HG03025 (cell line): ENCODE results near the gene JAKMIP1.

Experiments
- ATAC-seq: cut with Tn5 transposase; IDR thresholded peaks from one replicate; pipeline ENCODE4 v1.9.1; 2021; ENCODE audit warnings: mild to moderate bottlenecking, moderate library complexity; ENCODE audit not compliant: unreplicated experiment, low FRiP score

The JAKMIP1 gene

DNA sequence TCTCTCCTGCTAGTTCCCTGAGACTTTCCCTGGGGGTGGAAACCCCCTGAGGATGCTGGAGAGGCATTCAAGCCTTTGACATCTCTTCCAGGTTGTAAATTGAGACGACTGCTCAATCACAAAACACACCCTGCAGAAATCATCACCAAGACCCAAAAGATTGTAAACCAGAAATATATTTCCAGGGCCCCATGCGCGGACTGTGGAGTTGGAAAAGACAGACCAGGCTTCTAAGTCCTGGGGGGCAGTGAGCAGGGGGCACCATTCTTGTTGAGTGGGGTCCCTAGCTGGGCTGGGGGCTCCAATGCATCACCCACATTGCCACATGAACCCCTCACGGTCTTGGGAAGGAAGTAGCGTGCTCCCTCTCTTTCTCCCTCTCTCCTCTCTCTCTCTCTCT lies 94.2 kb downstream of the JAKMIP1 start:
- ATAC-seq = no peak

DNA sequence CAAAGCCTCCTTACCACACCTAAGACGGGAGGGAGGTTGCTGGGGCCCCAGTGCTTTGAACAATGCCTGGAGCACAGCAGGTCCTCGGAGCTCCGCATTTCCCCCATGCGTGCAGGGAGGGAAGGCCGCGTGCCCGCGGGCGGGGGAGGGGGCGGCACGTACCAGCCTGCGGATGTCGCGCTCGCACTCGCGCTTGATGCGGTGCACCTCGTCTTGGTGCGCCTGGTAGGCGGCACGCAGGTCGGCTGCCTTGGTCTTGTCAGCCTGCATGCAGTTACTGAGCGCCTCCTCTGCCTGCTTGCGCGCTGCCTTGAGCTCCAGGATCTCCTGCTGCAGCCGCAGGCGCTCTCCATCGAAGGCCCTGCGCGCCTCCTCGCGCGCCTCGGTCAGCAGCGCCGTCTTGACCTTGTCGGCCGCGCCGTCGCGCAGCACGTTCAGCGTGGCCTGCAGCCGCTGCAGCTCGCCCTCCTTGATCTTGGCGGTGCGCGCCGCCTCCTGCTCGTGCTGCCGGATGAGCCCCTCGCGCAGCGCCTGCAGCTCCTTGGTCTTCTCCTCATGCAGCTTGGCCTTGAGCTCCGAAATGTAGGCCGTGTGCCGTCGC lies 94.9 kb downstream of the JAKMIP1 start:
- no peak for ATAC-seq

DNA sequence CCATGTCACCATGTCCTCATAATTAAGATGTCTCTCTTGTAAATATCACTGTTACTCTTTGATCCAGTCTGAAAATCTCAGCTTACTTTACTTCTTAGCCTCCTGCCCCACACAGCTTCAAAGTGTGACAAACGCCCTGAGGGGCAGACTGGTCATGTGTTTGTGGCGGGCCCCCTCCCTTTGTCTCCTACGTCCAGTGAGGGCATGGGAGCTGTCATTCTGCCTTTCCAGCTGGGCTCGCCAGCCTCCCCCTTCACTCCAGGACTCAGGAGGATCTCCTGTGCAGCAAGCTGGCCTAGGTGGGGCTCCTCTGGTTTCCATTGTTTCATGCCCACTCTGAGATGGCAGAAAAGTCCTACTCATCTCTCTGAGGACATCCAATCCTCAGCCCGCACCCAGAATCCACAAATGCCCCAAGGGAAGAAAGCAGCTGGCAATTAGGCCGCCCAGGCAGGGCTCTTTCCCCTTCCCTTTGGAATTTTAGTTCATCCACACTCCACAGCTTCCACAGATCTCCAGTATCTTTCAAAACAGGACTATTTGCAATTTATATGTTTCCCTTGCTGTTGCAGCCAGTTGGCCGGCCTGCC lies 95.7 kb downstream of the JAKMIP1 start:
- no peak for ATAC-seq

DNA sequence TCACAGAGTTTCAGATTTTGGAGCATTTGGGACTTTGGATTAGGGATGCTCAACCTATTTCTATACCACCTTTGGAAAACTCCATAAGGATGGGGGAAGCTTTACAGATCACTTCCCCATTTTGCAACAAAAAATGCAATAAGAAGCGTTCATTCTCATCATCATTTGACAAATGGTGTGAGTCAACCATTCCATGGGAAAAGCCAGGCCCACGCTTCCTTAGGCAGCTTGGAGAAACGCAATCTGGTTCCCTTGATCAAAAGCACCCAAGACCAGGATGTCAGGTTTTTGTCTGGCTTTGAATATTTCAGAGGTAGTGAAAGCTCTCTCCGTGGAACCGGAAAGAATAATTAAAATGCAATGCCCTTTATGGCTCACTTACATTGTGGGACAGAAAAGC lies 102.8 kb downstream of the JAKMIP1 start:
- no peak for ATAC-seq

DNA sequence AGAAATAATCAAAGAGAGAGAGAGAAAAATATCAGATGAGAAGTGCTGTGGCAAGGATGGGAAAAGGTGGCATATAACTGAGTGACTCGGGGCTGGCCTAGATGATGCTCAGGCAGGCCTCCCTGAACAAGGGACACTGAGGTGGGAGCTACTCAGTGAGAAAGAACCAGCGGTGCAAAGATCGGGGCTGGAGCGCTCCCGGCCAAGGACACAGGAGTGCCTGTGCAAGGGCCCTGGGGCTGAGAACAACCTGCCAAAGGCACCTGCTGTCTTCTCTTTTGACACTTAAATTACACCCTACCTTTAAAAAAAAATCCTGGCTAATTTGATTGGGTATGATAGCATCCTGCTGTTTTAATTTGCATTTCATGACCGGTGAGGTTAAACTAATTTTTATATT lies 104.5 kb downstream of the JAKMIP1 start:
- no peak for ATAC-seq

DNA sequence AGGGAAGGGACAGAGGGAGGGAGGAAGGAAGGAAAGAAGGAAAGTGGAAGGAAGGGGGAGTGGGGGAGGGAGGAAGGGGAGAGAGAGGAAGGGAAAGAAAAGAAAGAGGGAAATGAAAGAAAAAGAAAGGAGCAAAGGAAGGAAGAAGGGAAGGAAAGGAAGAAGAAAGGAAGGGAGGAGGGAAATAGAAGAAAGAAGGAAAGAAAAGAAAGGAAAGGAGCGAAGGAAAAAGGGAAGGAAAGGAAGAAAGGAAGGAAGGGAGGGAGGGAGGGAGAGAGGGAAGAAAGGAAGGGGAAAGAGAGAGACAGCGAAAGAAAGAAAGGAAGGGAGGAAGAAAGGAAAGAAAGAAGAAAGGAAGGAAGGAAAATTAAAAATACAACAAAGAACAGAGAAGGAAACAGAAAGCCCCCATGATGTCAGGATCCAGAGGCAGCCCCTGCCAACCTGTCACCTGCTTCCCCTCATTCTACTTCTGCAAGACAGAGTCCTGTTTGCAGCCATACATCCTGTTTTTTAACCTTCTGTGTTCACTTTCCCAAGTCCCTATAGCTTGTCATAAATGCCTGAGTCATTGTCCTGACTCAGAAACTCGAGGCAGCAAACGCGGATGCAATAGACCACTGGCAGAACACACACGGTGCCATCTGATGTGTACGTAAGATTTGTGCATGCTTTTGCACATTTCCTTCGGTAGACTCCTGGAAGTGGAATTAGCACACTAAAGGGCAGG lies 105.2 kb downstream of the JAKMIP1 start:
- ATAC-seq = no peak

DNA sequence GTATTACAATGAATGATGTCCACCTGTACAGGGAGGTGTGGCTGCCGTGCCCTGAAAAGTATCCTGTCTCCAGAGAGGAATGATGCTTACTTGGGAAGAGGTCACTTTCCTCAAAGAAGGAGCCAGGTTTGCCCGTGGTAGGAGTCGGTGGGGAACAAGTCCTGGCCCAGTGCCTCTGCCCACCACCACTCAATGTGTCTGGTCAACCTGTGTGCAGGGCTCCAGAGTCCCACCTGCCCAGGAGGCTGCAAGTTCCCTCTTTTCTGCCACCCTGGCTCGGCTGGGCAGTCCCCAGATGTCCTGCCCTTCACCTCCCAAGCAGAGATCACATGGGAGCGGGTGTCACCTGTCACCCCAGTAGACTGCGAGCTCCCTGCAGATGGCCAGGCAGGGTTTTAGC lies 106.7 kb downstream of the JAKMIP1 start:
- no peak for ATAC-seq

DNA sequence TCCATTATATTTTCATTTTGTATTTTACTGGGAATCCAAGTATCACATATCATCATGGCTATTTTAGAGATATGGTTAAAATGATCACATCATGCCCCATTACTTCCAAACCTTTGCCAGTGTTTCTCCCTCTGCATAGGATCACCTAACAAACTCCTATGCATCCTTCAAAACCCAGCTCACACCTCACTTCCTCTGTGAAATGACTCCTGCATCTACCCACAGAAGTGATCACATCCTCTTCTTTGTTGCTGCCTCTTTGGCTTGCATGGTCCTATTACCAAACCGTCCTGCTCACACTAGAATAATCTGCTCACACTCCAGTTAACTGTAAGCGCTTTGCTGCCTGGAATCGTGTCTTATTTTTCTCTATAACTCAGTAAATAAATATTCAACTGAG lies 107.4 kb downstream of the JAKMIP1 start:
- ATAC-seq = no peak

DNA sequence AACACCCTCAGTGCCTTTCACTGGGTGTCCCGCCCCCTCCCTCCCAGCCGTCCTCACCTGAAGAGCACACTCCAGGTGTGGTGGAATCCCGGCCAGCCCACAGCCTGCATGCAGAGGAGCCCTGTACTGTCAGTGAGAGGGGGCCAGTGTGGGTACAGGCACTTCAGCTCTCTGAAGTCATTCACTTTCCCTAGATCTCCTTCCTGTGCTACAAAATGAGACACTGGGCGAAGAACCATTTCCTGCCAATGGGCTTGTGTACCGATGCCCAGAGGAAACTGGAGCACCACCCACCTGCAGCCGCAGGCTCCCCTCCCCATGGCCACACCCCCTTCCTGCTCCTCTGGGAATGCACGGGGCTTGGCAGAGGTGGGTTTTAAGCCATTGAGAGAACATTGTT lies 108.2 kb downstream of the JAKMIP1 start:
- ATAC-seq = no peak

DNA sequence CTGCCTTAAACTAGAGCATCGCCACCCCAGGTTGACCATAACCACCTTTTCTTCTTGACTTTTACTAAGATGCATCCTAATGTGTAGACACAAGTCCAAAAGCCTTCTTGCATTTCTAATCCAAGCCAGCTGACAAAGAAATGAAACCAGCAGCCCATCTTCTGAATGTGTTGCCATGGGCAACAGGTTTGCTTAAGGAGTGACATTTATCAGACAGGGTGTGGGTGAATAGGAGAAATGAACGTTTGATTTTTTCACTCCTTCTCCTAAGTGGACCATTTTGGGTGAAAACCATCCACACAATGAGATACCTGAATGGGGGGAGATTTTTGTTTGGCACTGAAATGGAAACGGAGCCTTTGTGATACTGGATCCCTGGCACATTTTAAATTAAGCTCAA lies 109.4 kb downstream of the JAKMIP1 start:
- ATAC-seq = no peak

DNA sequence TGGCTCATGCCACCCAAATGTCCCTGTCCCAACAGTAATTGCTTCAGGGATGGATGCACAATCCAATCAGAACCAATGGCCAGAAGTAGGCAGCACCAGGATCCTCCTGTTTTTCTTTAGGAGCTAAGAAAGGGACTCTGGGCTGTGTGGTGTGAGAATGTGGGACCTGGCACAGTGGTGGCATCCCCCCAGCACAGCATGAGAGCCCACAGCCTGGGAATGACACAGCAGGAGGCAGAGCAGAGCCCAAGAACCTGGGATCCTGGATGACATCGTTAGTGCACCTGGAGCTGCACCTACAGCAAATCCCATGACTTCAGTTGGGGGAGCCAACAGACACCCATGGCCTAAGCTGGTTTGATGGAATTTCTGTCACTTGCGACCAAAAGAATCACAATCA lies 111.4 kb downstream of the JAKMIP1 start:
- ATAC-seq = no peak

DNA sequence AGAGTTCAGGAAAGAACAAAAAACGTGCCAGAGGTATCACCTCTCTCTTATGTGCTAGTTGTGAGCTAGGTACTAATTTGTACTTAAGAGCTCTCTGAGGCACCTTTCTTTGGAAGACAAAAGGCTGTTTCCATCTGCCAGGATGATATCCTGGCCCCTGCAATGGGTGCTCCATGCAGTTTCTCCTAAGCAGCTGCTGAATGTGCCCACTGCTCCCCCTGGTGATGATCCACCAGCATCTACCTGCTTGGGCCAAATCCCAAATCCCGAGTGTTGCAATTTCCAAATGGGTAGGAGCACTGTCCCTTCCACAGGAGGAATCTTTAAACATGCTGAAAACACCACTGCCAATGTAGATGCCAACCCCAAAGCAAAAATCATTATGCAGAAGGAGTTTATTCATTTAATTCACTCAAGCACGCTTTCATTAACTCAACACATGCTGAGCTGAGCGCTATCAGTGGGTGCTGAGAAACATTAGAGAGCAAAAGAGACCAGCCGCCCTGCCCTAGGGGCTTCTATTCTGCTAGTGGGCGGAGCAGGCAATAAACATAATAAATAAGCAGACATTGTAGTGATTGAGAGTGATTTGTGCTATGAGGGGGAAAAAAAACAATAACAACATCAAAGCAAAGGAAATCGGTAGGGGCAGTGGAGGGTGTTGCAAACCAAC lies 112.5 kb downstream of the JAKMIP1 start:
- no peak for ATAC-seq

DNA sequence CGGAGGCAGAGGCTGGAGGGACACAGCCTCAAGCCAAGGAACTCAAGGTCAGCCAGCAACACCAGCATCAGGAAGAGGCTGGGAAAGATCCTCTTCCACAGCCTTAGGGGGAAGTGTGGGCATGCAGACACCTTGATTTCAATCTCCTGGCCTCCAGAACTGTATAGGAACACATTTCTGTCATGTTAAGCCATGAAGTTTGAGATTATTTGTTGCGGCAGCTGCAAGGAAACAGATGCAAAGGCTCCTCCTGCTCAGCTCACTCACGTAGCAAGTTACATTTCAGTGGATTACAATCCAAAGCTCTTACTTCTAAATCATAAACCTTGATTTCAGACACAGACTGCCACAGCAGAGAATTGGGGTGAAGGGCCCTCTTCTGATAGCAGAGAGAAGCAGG lies 113.5 kb downstream of the JAKMIP1 start:
- no peak for ATAC-seq

DNA sequence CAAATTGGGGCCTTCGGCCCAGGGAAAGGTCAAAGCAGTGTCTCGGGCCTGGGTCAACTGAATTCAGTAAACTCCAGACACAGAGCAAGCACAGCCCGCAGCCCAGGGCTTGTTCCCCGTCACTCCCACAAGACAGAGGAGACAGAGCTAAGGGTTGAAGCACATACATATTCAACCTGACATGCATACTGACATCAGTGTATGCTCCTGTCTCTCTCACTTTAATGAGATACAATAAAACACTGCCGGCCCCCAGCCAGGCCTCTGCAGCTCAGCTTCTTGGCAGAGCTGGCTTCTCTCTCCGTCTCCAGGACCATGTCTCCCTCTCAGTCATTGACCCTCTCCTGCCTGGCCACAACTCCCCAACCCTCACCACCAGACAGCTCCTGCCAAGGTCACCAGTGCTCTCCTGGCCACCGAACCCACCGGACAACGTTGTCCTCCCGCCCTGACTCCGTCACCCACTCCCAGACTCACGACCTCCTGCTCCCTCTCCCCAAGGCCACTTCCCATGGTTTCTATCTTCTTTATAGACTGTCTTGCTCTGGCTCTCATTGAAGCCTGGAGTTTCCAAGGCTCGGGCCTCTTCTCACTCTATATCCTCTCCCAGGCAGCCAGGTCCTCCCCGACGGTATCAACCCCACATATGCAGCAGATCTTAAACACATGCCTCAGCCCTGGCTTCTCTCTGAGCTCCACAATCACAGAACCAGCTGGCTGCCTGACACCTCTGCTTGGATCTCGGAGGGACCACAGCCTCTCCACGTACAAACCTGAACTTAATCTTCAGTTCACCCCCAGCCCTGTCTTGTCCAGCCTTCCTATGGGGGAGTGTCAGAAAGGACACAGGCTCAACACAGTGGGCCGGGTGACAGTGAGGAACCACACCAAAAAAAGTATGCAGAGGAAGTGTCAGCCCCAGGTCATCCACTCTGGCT lies 114.4 kb downstream of the JAKMIP1 start:
- no peak for ATAC-seq

DNA sequence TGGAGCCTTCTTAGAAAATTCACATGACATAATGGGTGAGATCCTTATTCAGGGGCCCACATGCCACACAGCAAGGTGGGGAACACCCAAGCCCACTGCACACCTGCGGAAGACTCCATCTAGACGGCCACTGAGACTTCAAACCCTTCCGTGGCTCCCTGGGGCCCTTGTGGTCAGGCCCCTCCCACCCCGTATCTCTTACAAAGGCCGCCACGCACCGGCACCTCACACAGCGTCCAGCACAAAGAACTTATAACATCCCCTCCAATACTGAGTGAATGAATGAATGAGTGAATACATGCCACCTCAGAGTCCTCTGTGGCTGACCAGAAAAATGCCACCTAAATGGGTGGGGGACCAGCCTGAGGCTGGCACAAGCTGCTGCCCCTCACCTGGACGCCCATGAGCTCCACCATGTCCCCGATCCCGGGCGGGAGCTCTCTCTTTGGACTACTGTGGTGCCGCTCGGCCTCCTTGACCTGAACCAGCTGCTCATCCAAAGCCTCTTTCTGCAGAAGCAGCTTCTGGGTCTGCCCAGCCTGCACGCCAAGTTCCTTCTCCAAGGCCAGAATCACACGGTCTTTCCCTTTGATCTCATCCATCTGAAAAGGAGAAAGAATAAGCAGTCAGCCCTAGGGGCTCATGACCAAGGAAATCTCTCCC lies 115.2 kb downstream of the JAKMIP1 start:
- no peak for ATAC-seq

DNA sequence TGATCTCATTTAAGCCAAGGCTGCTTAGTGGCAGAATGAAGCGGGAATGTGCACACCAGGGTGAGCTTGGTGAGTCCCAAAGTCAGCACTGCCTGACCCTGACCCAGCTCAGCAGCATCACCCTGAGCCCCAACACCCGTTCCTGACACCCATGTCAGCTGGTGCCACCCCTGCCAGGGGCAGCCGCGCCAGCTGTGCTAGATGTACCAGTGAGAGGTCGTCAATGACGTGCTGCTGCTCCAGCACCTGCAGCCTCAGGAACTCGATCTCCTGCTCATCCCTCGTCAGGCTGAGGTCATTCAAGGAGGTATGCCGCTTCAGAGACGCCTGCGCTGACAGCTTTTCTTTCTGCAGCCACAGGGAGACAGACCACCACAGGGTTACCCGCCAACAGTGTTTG lies 120.4 kb downstream of the JAKMIP1 start:
- ATAC-seq = no peak

DNA sequence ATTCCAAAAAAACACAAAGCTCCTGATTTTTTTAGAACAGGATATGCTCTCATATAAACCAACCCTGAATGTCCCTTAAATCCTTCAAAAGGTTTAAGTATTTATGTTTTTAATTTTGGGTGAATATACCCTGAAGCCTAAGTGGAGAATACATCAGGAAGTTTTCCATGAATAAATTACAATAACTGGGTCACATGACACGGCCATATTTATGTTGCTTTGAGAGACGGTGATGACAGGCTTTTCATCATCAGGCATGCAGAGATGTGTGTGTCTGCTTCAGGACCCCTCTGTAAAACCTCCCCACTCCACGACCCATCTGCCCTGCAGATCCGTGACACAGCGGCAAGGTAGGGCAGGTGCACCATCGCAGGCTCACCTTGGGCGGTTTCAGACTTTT lies 121.8 kb downstream of the JAKMIP1 start:
- no peak for ATAC-seq

DNA sequence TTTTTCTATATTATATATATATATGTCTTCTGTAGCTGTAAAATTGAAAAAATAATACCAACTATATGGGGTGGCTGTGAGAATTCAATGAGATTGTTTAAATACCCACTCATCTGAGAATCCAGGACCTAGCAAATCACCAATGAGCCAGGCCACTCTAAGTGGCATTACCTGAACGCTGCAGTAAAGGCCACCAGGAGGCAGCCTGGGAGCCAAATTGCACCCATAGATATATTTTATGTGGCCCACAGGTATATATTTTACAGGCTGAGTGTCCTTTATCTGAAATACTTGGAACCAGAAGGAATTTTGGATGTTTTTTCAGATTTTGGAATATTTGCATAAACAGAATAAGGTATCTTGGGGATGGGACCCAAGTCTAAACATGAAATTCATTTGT lies 124.0 kb downstream of the JAKMIP1 start:
- ATAC-seq = no peak

DNA sequence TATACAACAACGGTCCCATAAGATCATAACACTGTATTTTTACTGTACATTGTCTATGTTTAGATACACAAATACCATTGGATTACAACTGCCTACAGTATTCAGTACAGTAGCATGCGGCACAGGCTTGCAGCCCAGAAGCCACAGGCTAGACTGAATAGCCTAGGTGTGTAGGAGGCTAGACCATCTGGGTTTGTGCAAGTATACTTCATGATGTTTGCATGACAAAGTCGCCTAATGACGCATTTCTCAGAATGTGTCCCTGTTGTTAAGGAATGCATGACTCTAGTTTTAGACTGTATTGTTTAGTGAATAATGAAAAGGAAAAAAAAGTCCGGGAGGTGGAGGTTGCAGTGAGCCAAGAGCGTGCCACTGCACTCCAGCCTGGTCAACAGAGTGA lies 125.6 kb downstream of the JAKMIP1 start:
- no peak for ATAC-seq
